SK-N-SH (cell line): ENCODE measurements around the gene CHD6. TPM values are rescaled to one million over a fixed set of nuclear protein-coding genes. Genes with fewer than 3 reads are reported as not detected.

Source experiments
- CTCF ChIA-PET: fragments of 300-600, 350-600 bp; formaldehyde crosslinking; extraction: SDS; loops from one replicate; lab custom pipeline; 2021; lab: Yijun Ruan, JAX
- POLR2A ChIA-PET: fragments of 350-600 bp; sonication (Branson Sonifier 250); formaldehyde crosslinking; extraction: SDS; loops from one replicate; lab custom pipeline; 2020; ENCODE audit warnings: antibody characterized with exemption, inconsistent platforms; lab: Yijun Ruan, JAX
- DNase-seq: peaks from one replicate; pipeline ENCODE4 v3.0.0; 2012
- H2AFZ ChIP-seq: fragments of 200-600 bp; sonication (generic); 2 replicates; pipeline ENCODE4 v1.8.1; 2016; ENCODE audit warnings: antibody characterized with exemption, mild to moderate bottlenecking, low read depth
- H3F3A ChIP-seq: fragments of 200-600 bp; sonication (generic); replicated peaks from 2 replicates; pipeline ENCODE3; 2016; ENCODE audit warnings: antibody characterized with exemption, mild to moderate bottlenecking; ENCODE audit not compliant: insufficient read depth
- H3K27ac ChIP-seq, 2 experiments: fragments of 200-500 bp in 1 of 2; fragments of 200-600 bp in 1 of 2; sonication (Bioruptor generic) in 1 of 2; sonication (generic), shearing (Covaris generic) in 1 of 2; 2 replicates each; pipeline versions ENCODE4 v1.5.1 to v1.6.1; 2014 to 2016; ENCODE audit warnings: low read depth in 2 of 2, inconsistent platforms in 1 of 2, low read length in 1 of 2, mild to moderate bottlenecking in 1 of 2, mixed read lengths in 1 of 2
- H3K27me3 ChIP-seq: fragments of 200-600 bp; sonication (generic), shearing (Covaris generic); 2 replicates; pipeline ENCODE4 v1.6.1; 2016; ENCODE audit warnings: mixed run types; ENCODE audit not compliant: insufficient read depth
- H3K36me3 ChIP-seq, 2 experiments: fragments of 200-500 bp in 1 of 2; fragments of 200-600 bp in 1 of 2; sonication (Bioruptor generic) in 1 of 2; sonication (generic) in 1 of 2; replicated peaks in 1 of 2; 2 replicates each; pipeline versions ENCODE3 to v1.5.1; 2014 to 2016; ENCODE audit warnings: low read length in 1 of 2, mild to moderate bottlenecking in 1 of 2; ENCODE audit not compliant: insufficient read depth in 2 of 2, control insufficient read depth in 1 of 2
- H3K4me1 ChIP-seq, 2 experiments: fragments of 200-500 bp in 1 of 2; fragments of 200-600 bp in 1 of 2; sonication (Bioruptor generic) in 1 of 2; sonication (generic), shearing (Covaris generic) in 1 of 2; 2 replicates each; pipeline versions ENCODE4 v1.5.1 to v1.6.1; 2014 to 2016; ENCODE audit warnings: low read depth in 1 of 2, low read length in 1 of 2, mixed run types in 1 of 2; ENCODE audit not compliant: insufficient read depth in 2 of 2, control insufficient read depth in 1 of 2
- H3K4me2 ChIP-seq: fragments of 200-600 bp; sonication (generic), shearing (Covaris generic); 2 replicates; pipeline ENCODE4 v1.6.1; 2017; ENCODE audit warnings: mixed run types
- H3K4me3 ChIP-seq, 2 experiments: fragments of 200-500 bp in 1 of 2; fragments of 200-600 bp in 1 of 2; sonication (Bioruptor generic) in 1 of 2; sonication (generic), shearing (Covaris generic) in 1 of 2; 2 replicates each; pipeline versions ENCODE4 v1.5.1 to v1.8.1; 2014 to 2016; ENCODE audit warnings: low read depth in 2 of 2, inconsistent platforms in 1 of 2, low read length in 1 of 2, mild to moderate bottlenecking in 1 of 2, mixed read lengths in 1 of 2, moderate library complexity in 1 of 2
- H3K79me2 ChIP-seq: fragments of 200-600 bp; sonication (generic); 2 replicates; pipeline ENCODE4 v1.8.1; 2017; ENCODE audit warnings: mild to moderate bottlenecking; ENCODE audit not compliant: insufficient read depth
- H3K9ac ChIP-seq: fragments of 200-600 bp; sonication (generic); 2 replicates; pipeline ENCODE4 v1.6.1; 2017; ENCODE audit warnings: mixed run types
- H3K9me2 ChIP-seq: fragments of 200-600 bp; sonication (generic); 2 replicates; pipeline ENCODE4 v1.6.1; 2017; ENCODE audit warnings: mixed run types
- H3K9me3 ChIP-seq: fragments of 200-600 bp; sonication (generic); 2 replicates; pipeline ENCODE4 v1.6.1; 2017; ENCODE audit warnings: mixed run types, mild to moderate bottlenecking, moderate library complexity
- H4K20me1 ChIP-seq: fragments of 200-600 bp; sonication (generic); 2 replicates; pipeline ENCODE4 v1.6.1; 2017; ENCODE audit warnings: mild to moderate bottlenecking, mixed run types; ENCODE audit not compliant: insufficient read depth
- CHD2 ChIP-seq: fragments of 150-350 bp; IDR thresholded peaks from 2 replicates; pipeline ENCODE4 v1.6.1; 2018; ENCODE audit warnings: low read length; ENCODE audit not compliant: partially characterized antibody
- ELF1 ChIP-seq: IDR thresholded peaks from 2 replicates; pipeline ENCODE4 v1.4.0; 2012
- EP300 ChIP-seq, 2 experiments: IDR thresholded peaks; 2 replicates each; pipeline versions ENCODE4 v1.4.0 to v1.6.1; 2012; ENCODE audit warnings: borderline replicate concordance in 1 of 2, low read depth in 1 of 2, low read length in 1 of 2
- EZH2phosphoT487 ChIP-seq: fragments of 200-600 bp; sonication (generic); IDR thresholded peaks from 2 replicates; pipeline ENCODE4 v1.6.1; 2017; ENCODE audit warnings: low read depth, mixed run types, mild to moderate bottlenecking, antibody characterized with exemption, moderate library complexity, borderline replicate concordance
- FOXJ3 ChIP-seq: sonication (generic); formaldehyde crosslinking; IDR thresholded peaks from 2 replicates; pipeline ENCODE4 v1.5.1; 2020; ENCODE audit warnings: mild to moderate bottlenecking, missing genetic modification reagents
- FOXM1 ChIP-seq: IDR thresholded peaks from 2 replicates; pipeline ENCODE4 v1.4.0; 2012; ENCODE audit warnings: low read depth, mild to moderate bottlenecking
- GABPA ChIP-seq: IDR thresholded peaks from 2 replicates; pipeline ENCODE4 v1.4.0; 2012; ENCODE audit warnings: low read depth, mild to moderate bottlenecking
- GATA2 ChIP-seq: sonication (generic); formaldehyde crosslinking; IDR thresholded peaks from 2 replicates; pipeline ENCODE4 v1.5.0; 2020; ENCODE audit warnings: mild to moderate bottlenecking, missing genetic modification reagents
- MXI1 ChIP-seq: IDR thresholded peaks from 2 replicates; pipeline ENCODE4 v1.6.1; 2012; ENCODE audit warnings: mild to moderate bottlenecking, low read depth, low read length, improper control_type of control experiment
- NRF1 ChIP-seq: IDR thresholded peaks from 2 replicates; pipeline ENCODE4 v1.6.1; 2012; ENCODE audit warnings: low read depth, mild to moderate bottlenecking, low read length
- POLR2AphosphoS5 ChIP-seq: IDR thresholded peaks from 2 replicates; pipeline ENCODE4 v1.6.1; 2012; ENCODE audit warnings: low read depth, low read length
- RCOR1 ChIP-seq: fragments of 150-350 bp; IDR thresholded peaks from 2 replicates; pipeline ENCODE4 v1.6.1; 2017; ENCODE audit warnings: antibody characterized with exemption, low read length
- RFX5 ChIP-seq: IDR thresholded peaks from 2 replicates; pipeline ENCODE4 v1.6.1; 2012; ENCODE audit warnings: mild to moderate bottlenecking, improper control_type of control experiment, low read length
- RXRA ChIP-seq: IDR thresholded peaks from 2 replicates; pipeline ENCODE4 v1.4.0; 2012; ENCODE audit warnings: low read depth, mild to moderate bottlenecking, borderline replicate concordance
- SIN3A ChIP-seq: IDR thresholded peaks from 2 replicates; pipeline ENCODE4 v1.6.1; 2012; ENCODE audit warnings: low read depth, mild to moderate bottlenecking, low read length, moderate library complexity, borderline replicate concordance
- SMC3 ChIP-seq: IDR thresholded peaks from 2 replicates; pipeline ENCODE4 v1.6.1; 2012; ENCODE audit warnings: low read depth, low read length, improper control_type of control experiment
- TAF1 ChIP-seq: IDR thresholded peaks from 2 replicates; pipeline ENCODE4 v1.6.1; 2012; ENCODE audit warnings: low read depth, mild to moderate bottlenecking, low read length, moderate library complexity, borderline replicate concordance
- WGBS: methylation state at CpG from one replicate; pipeline ENCODE4 v1.1.6; 2017; ENCODE audit warnings: low lambda C conversion rate; 5-methylcytosine and 5-hydroxymethylcytosine counted together
- polyA plus RNA-seq, 3 experiments: library from polyadenylated mRNA; depleted of rRNA; stranded (reverse); fragments of >200 nt; gene quantifications; 2 replicates each; pipeline ENCODE4 v1.2.3, GENCODE V29; 2012
- TF ChIP-seq, protein P1 (sequence below): fragments of 150-350 bp; IDR thresholded peaks from 2 replicates; pipeline ENCODE4 v1.6.1; 2017; ENCODE audit warnings: antibody characterized with exemption, low read length, low read depth, borderline replicate concordance
- TF ChIP-seq, protein P2 (sequence below): IDR thresholded peaks from 2 replicates; pipeline ENCODE4 v1.4.0; 2012; ENCODE audit warnings: low read depth, borderline replicate concordance
- TF ChIP-seq, protein P3 (sequence below): IDR thresholded peaks from 2 replicates; pipeline ENCODE4; 2012

CHD6 gene
- polyA plus RNA-seq, 1 of the 3 experiments (the other 2 are of a cell fraction): 7.1 TPM

DNA sequence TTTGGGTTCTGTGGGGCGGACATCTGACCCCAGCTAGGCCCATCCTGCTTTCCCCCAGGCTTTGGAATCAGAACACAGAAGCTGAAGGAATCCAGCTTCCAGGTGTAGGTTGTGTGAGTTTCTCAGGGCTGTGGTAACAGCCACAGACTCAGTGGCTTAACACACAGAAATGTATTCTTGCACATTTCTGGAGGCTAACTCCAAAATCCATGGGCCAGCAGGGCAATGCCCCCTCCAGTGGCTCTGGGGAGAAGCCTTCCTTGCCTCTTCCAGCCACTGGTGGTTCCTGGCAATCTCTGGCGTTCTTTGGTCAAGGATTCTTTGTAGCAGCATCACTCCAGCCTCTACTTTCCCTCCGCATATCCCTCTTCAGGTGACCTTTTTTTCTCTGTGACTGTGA is 250.2 kb downstream of the CHD6 start:
- no peaks in the 10 kb centered on the region for H4K20me1 ChIP-seq
- 70% methylated on average over 3 of the region's 3 CpGs for WGBS
- no peaks in the 10 kb centered on the region for H3K36me3 ChIP-seq
- no peaks in the 10 kb centered on the region for H3K9me2 ChIP-seq
- H3K79me2 ChIP-seq: no peaks in the 10 kb centered on the region
- H3F3A ChIP-seq: no peaks in the 10 kb centered on the region
- no peak for TF ChIP-seq RCOR1
- no peak for TF ChIP-seq GABPA
- TF ChIP-seq POLR2AphosphoS5: no peak
- TF ChIP-seq GATA2: no peak
- no peak for TF ChIP-seq RFX5
- no peak for TF ChIP-seq FOXJ3 (CRISPR knock-in tag)
- TF ChIP-seq, protein P1, sequence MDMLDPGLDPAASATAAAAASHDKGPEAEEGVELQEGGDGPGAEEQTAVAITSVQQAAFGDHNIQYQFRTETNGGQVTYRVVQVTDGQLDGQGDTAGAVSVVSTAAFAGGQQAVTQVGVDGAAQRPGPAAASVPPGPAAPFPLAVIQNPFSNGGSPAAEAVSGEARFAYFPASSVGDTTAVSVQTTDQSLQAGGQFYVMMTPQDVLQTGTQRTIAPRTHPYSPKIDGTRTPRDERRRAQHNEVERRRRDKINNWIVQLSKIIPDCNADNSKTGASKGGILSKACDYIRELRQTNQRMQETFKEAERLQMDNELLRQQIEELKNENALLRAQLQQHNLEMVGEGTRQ: no peak
- TF ChIP-seq EZH2phosphoT487: no peak
- no peak for TF ChIP-seq TAF1
- no peak for TF ChIP-seq CHD2
- TF ChIP-seq SMC3: no peak
- TF ChIP-seq, protein P2, sequence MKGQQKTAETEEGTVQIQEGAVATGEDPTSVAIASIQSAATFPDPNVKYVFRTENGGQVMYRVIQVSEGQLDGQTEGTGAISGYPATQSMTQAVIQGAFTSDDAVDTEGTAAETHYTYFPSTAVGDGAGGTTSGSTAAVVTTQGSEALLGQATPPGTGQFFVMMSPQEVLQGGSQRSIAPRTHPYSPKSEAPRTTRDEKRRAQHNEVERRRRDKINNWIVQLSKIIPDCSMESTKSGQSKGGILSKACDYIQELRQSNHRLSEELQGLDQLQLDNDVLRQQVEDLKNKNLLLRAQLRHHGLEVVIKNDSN: no peak
- TF ChIP-seq NRF1: no peak
- TF ChIP-seq FOXM1: no peak
- no peak for TF ChIP-seq RXRA
- TF ChIP-seq ELF1: no peak
- TF ChIP-seq MXI1: no peak
- no peak for TF ChIP-seq SIN3A
- TF ChIP-seq EP300 (IDR thresholded peaks at IDR 0.05; ENCODE audit: borderline replicate concordance in 1 of 2, low read depth in 1 of 2, low read length in 1 of 2): no peak
- TF ChIP-seq, protein P3, sequence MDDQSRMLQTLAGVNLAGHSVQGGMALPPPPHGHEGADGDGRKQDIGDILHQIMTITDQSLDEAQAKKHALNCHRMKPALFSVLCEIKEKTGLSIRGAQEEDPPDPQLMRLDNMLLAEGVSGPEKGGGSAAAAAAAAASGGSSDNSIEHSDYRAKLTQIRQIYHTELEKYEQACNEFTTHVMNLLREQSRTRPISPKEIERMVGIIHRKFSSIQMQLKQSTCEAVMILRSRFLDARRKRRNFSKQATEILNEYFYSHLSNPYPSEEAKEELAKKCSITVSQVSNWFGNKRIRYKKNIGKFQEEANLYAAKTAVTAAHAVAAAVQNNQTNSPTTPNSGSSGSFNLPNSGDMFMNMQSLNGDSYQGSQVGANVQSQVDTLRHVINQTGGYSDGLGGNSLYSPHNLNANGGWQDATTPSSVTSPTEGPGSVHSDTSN: no peak
- TF ChIP-seq, all 33 proteins: peak for 0
- Histone ChIP-seq H3K9ac (no peak overlapping the region), H3K4me2 (no peak overlapping the region), H3K27ac (no peak overlapping the region), H3K4me3 (no peak overlapping the region), H3K27me3 (peaks cover 45% of the 10 kb centered on the region), H3K4me1 (no peaks in the 10 kb centered on the region; a peak in 1 of 4 replicates), H3K9me3 (no peaks in the 10 kb centered on the region), H2AFZ (no peak overlapping the region)
- ChIA-PET CTCF (interaction anchor here (0.5 to 0.9 kb wide), 3 partner anchors 8 to 204 kb away, joined by 3 read pairs; no protein-coding TSS in a partner anchor), POLR2A (no interaction called here)
- no peak for DNase-seq
